Hepatocyte (in vitro differentiated cells): ENCODE data around the gene CD99L2.

Source experiments
- EZH2 ChIP-seq: fragments of 200-600 bp; sonication (generic); IDR thresholded peaks from 2 replicates; pipeline ENCODE4 v1.6.1; 2016; ENCODE audit warnings: antibody characterized with exemption, mild to moderate bottlenecking, borderline replicate concordance
- EZH2phosphoT487 ChIP-seq: fragments of 200-600 bp; sonication (generic); IDR thresholded peaks from one replicate; pipeline ENCODE4 v1.6.1; 2018; ENCODE audit warnings: antibody characterized with exemption, mild to moderate bottlenecking, low read depth, moderate library complexity; ENCODE audit not compliant: unreplicated experiment, severe bottlenecking
- TF ChIP-seq, protein P1 (sequence below): fragments of 200-600 bp; sonication (generic); IDR thresholded peaks from 2 replicates; pipeline ENCODE4 v1.5.1; 2016; ENCODE audit warnings: antibody characterized with exemption, mild to moderate bottlenecking; ENCODE audit not compliant: poor library complexity

DNA sequence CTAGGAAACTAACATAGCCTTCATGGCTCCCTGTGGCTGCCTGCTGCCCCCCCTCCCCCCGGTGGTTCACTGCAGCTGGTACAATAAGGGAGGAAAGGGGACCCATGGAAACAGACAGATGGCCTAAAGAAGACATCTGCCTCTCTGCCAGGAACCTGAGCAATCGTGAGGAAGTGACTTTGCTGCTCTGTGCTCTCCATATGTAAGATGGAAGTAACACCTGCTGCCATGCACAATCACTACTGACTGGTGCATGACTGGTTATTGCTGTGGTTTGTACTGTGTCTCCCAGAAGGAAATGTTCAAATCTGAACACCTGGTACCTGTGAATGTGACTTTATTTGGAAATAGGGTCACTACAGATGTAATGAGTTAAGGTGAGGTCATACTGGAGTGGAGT lies 43.6 kb downstream of the CD99L2 start:
- TF ChIP-seq, protein P1, sequence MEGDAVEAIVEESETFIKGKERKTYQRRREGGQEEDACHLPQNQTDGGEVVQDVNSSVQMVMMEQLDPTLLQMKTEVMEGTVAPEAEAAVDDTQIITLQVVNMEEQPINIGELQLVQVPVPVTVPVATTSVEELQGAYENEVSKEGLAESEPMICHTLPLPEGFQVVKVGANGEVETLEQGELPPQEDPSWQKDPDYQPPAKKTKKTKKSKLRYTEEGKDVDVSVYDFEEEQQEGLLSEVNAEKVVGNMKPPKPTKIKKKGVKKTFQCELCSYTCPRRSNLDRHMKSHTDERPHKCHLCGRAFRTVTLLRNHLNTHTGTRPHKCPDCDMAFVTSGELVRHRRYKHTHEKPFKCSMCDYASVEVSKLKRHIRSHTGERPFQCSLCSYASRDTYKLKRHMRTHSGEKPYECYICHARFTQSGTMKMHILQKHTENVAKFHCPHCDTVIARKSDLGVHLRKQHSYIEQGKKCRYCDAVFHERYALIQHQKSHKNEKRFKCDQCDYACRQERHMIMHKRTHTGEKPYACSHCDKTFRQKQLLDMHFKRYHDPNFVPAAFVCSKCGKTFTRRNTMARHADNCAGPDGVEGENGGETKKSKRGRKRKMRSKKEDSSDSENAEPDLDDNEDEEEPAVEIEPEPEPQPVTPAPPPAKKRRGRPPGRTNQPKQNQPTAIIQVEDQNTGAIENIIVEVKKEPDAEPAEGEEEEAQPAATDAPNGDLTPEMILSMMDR = no peak
- TF ChIP-seq EZH2 (no peak), EZH2phosphoT487 (no peak)
